ENCODE results near the gene TFE3.

DNA sequence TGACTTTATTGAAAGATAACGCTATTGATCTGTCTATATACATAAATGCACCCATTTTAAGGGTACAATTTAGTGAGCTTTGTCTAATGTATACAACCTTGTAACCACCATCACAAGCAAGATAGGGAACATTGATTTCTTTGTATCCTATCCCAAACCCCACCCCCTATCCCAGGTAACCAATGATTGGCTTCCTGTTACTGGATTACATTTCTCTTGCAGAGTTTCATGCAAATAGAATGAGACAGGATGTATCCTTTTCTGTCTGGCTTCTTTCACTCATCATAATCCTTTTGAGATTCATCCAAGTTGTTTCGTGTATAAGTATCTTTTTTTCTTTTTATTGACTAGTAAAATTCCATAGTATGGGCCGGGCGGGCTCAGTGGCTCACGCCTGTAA, 39.5 kb downstream of the TFE3 start:
- TF ChIP-seq CTCF (IDR thresholded peaks at IDR 0.05) (no peak), POLR2A (IDR thresholded peaks at IDR 0.05) (no peak)

Measured in body of pancreas (tissue), 4 donors.